Skeletal muscle tissue (tissue), 4 donors: ENCODE measurements around the gene KCNN2. TPM values are rescaled to one million over a fixed set of nuclear protein-coding genes. Genes with fewer than 3 reads are reported as not detected.

Experiments used
- H3K27ac ChIP-seq: one replicate; pipeline ENCODE4 v1.7.0; 2013; ENCODE audit warnings: mild to moderate bottlenecking, low read depth, low read length, inconsistent platforms
- H3K27me3 ChIP-seq, 3 donors: one replicate each; pipeline ENCODE4 v1.7.0; 2013; ENCODE audit warnings: low read length in 3 of 3; ENCODE audit not compliant: control insufficient read depth in 3 of 3, insufficient read depth in 3 of 3
- H3K36me3 ChIP-seq, 3 donors: one replicate each; pipeline ENCODE4 v1.7.0; 2013; ENCODE audit warnings: low read length in 3 of 3; ENCODE audit not compliant: control insufficient read depth in 3 of 3, insufficient read depth in 3 of 3
- H3K4me1 ChIP-seq, 3 donors: one replicate each; pipeline ENCODE4 v1.7.0; 2013; ENCODE audit warnings: low read length in 3 of 3, mild to moderate bottlenecking in 3 of 3; ENCODE audit not compliant: control insufficient read depth in 3 of 3, insufficient read depth in 3 of 3
- H3K4me3 ChIP-seq, 3 donors: one replicate each; pipeline ENCODE4 v1.7.0; 2013; ENCODE audit warnings: low read length in 3 of 3
- H3K9ac ChIP-seq, 3 donors: one replicate each; pipeline ENCODE4 v1.7.0; 2013; ENCODE audit warnings: low read length in 3 of 3, mild to moderate bottlenecking in 3 of 3, moderate library complexity in 2 of 3, low read depth in 1 of 3
- H3K9me3 ChIP-seq, 3 donors: one replicate each; pipeline ENCODE4 v1.7.0; 2013; ENCODE audit warnings: low read length in 3 of 3; ENCODE audit not compliant: control insufficient read depth in 3 of 3
- total RNA-seq: library from RNA; depleted of rRNA; stranded (reverse); fragments of >200 nt; gene quantifications from one replicate; pipeline ENCODE4 v1.2.3, GENCODE V29; 2014
- donor health status: Osteomylitis.

Gene KCNN2
- 16.2 TPM for total RNA-seq

- no peaks in the 10 kb centered on the region for H3K36me3 ChIP-seq
- H3K27me3 ChIP-seq = peaks cover 5 to 44% (median 7%) of the 10 kb centered on the region in 3 donors
- H3K9me3 ChIP-seq = no peaks in the 10 kb centered on the region
- peak within 1 kb of the TSS; percentile 69 to 83 (median 73) for H3K4me3 ChIP-seq
- peaks cover 10 to 25% (median 20%) of the 10 kb centered on the region in 3 donors for H3K4me1 ChIP-seq
- H3K9ac ChIP-seq = peak within 1 kb of the TSS in 2 of 3 donors; percentile 66 to 83
- H3K27ac ChIP-seq = no peak within 1 kb of the TSS
Observed at GRCh38 chr5:114361724-114362196, at the start of gene KCNN2. Gene KCNN2, plus strand, starts transcription at chr5:114362070. Its CDS starts 70 bp downstream, at chr5:114362140.

- H3K9ac ChIP-seq = no peak overlapping the region
- H3K36me3 ChIP-seq = no peaks in the 10 kb centered on the region
- H3K4me3 ChIP-seq = no peak overlapping the region
- H3K9me3 ChIP-seq = no peaks in the 10 kb centered on the region
- no peaks in the 10 kb centered on the region for H3K27me3 ChIP-seq
- no peak overlapping the region for H3K27ac ChIP-seq
- no peaks in the 10 kb centered on the region for H3K4me1 ChIP-seq
Observed at GRCh38 chr5:114312658-114313057, 49.2 kb upstream of the KCNN2 start.

GRCh38 chr5:114314061-114314460 is 47.8 kb upstream of the KCNN2 start:
- no peak overlapping the region for H3K27ac ChIP-seq
- no peak overlapping the region for H3K4me3 ChIP-seq
- no peaks in the 10 kb centered on the region for H3K36me3 ChIP-seq
- H3K27me3 ChIP-seq = no peaks in the 10 kb centered on the region
- no peaks in the 10 kb centered on the region for H3K9me3 ChIP-seq
- H3K4me1 ChIP-seq = no peaks in the 10 kb centered on the region
- H3K9ac ChIP-seq = no peak overlapping the region

GRCh38 chr5:114316167-114316566 is 45.7 kb upstream of the KCNN2 start:
- no peaks in the 10 kb centered on the region for H3K36me3 ChIP-seq
- no peaks in the 10 kb centered on the region for H3K9me3 ChIP-seq
- H3K27me3 ChIP-seq = no peaks in the 10 kb centered on the region
- no peaks in the 10 kb centered on the region for H3K4me1 ChIP-seq
- H3K9ac ChIP-seq = no peak overlapping the region
- no peak overlapping the region for H3K4me3 ChIP-seq
- no peak overlapping the region for H3K27ac ChIP-seq

GRCh38 chr5:114317751-114318150 is 44.1 kb upstream of the KCNN2 start:
- Histone ChIP-seq H3K36me3 (no peaks in the 10 kb centered on the region), H3K4me1 (no peaks in the 10 kb centered on the region), H3K9me3 (no peaks in the 10 kb centered on the region), H3K9ac (no peak overlapping the region), H3K27ac (no peak overlapping the region), H3K4me3 (no peak overlapping the region), H3K27me3 (no peaks in the 10 kb centered on the region)

- Histone ChIP-seq H3K27ac (no peak overlapping the region), H3K9ac (no peak overlapping the region), H3K4me1 (no peaks in the 10 kb centered on the region), H3K27me3 (no peaks in the 10 kb centered on the region), H3K36me3 (no peaks in the 10 kb centered on the region), H3K4me3 (no peak overlapping the region), H3K9me3 (no peaks in the 10 kb centered on the region)
Observed at GRCh38 chr5:114319236-114319635, 42.6 kb upstream of the KCNN2 start.

- Histone ChIP-seq H3K27ac (no peak overlapping the region), H3K36me3 (no peaks in the 10 kb centered on the region), H3K27me3 (no peaks in the 10 kb centered on the region), H3K9ac (no peak overlapping the region), H3K9me3 (no peaks in the 10 kb centered on the region), H3K4me3 (no peak overlapping the region), H3K4me1 (no peaks in the 10 kb centered on the region)
Observed at GRCh38 chr5:114319821-114320220, 42.0 kb upstream of the KCNN2 start.

- Histone ChIP-seq H3K4me3 (no peak overlapping the region), H3K9me3 (no peaks in the 10 kb centered on the region), H3K27ac (no peak overlapping the region), H3K9ac (no peak overlapping the region), H3K36me3 (no peaks in the 10 kb centered on the region), H3K27me3 (no peaks in the 10 kb centered on the region), H3K4me1 (no peaks in the 10 kb centered on the region)
Observed at GRCh38 chr5:114324282-114324681, 37.6 kb upstream of the KCNN2 start.

- no peaks in the 10 kb centered on the region for H3K4me1 ChIP-seq
- no peaks in the 10 kb centered on the region for H3K27me3 ChIP-seq
- no peak overlapping the region for H3K4me3 ChIP-seq
- H3K9me3 ChIP-seq = no peaks in the 10 kb centered on the region
- H3K27ac ChIP-seq = no peak overlapping the region
- H3K9ac ChIP-seq = no peak overlapping the region
- H3K36me3 ChIP-seq = no peaks in the 10 kb centered on the region
Observed at GRCh38 chr5:114325541-114325940, 36.3 kb upstream of the KCNN2 start.

- no peak overlapping the region for H3K4me3 ChIP-seq
- no peak overlapping the region for H3K9ac ChIP-seq
- H3K27me3 ChIP-seq = no peaks in the 10 kb centered on the region
- H3K36me3 ChIP-seq = no peaks in the 10 kb centered on the region
- H3K4me1 ChIP-seq = no peaks in the 10 kb centered on the region
- H3K9me3 ChIP-seq = no peaks in the 10 kb centered on the region
- no peak overlapping the region for H3K27ac ChIP-seq
Observed at GRCh38 chr5:114327474-114327873, 34.4 kb upstream of the KCNN2 start.

- H3K4me1 ChIP-seq = no peaks in the 10 kb centered on the region
- no peaks in the 10 kb centered on the region for H3K36me3 ChIP-seq
- no peak overlapping the region for H3K4me3 ChIP-seq
- H3K9ac ChIP-seq = no peak overlapping the region
- H3K27ac ChIP-seq = no peak overlapping the region
- H3K9me3 ChIP-seq = no peaks in the 10 kb centered on the region
- no peaks in the 10 kb centered on the region for H3K27me3 ChIP-seq
Observed at GRCh38 chr5:114327987-114328386, 33.9 kb upstream of the KCNN2 start.
